ENCODE results near the gene EARS2. TPM values are rescaled to one million over a fixed set of nuclear protein-coding genes. Genes with fewer than 3 reads are reported as not detected.

The EARS2 gene
- total and polyA plus RNA-seq, 9 of the 15 experiments (the other 6 are each of a cell fraction or from before 2014, with no cell fraction given), result 17.6 to 58.6 (median 36.3) TPM

DNA sequence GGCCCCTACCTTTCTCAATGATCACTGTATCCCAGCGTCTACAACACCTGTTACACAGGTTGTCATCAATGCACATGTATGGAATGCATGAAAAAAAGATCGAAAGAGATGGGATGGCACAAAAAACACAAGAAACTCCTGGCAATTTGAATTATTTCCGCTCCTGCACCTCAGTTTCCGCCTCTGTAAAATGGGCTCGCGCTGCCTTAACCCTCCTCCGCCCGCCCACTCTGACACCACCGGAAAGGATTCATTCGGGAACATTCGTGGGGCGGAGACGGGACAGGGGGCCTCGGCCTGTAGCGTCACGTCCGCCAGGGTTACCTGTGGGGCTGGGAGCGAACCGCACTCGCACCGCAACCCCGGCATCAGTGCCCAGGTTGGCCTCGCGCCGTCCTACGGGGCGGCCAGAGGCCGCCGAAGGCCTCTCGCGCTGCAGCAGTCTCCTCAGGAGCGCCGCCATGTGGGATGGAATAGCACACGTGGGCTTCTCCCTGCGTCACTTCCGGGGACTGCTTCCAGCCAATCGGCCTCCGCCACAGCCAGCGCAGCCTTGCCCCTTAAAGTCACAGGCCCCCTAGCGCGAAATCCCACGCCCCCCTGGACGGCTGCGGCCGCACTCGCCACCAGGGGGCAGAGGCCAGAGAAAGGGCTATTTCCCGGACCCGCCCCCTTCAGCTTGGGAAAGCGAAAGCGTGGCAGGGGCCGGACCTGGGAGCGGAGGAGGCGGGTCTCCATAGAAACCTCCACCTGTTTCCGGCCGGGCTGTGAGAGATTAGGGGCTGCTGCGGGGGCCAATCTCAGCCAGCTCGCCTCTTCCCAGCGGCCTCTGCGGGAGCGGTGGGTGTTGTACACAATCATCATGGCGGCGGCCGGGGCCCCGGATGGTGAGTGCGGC lies at the start of gene EARS2, which contains the start of gene UBFD1 (continued):
- TF ChIP-seq ZNF395 (CRISPR knock-in tag; IDR thresholded peaks at IDR 0.05) (no peak; the same call in 1 of the 2 replicates), RFX7 (CRISPR knock-in tag; IDR thresholded peaks at IDR 0.05) (no peak), ZZZ3 (IDR thresholded peaks at IDR 0.05) (no peak), DPF2 (IDR thresholded peaks at IDR 0.05) (peak; percentile 34; the same call in 1 of the 2 replicates), NR2C1 (IDR thresholded peaks at IDR 0.05) (peak; percentile 87), NR2C1 (tag; IDR thresholded peaks at IDR 0.05) (peak; percentile 90), MXD1 (CRISPR knock-in tag; IDR thresholded peaks at IDR 0.05; ENCODE audit: borderline replicate concordance, poor library complexity, severe bottlenecking) (peak; percentile 93), ZNF311 (CRISPR knock-in tag; IDR thresholded peaks at IDR 0.05) (no peak), ELF2 (CRISPR knock-in tag; IDR thresholded peaks at IDR 0.05) (0 out of 2 replicates have a peak, but pooled peaks have one; percentile 10), KDM5B (IDR thresholded peaks at IDR 0.05; ENCODE audit: insufficient replicate concordance, low read depth, low read length) (peak; percentile 77), ZNF780A (CRISPR knock-in tag; IDR thresholded peaks at IDR 0.05) (no peak), NCOA2 (IDR thresholded peaks at IDR 0.05; ENCODE audit: partially characterized antibody in 2 of 2) (no peak), NUFIP1 (IDR thresholded peaks at IDR 0.05; ENCODE audit: partially characterized antibody) (no peak), CC2D1A (IDR thresholded peaks at IDR 0.05) (peak; percentile 62), ZNF507 (tag; conservative IDR thresholded peaks at IDR 0.05) (no peak), ZNF121 (CRISPR knock-in tag; conservative IDR thresholded peaks at IDR 0.05) (no peak)
- TF ChIP-seq, protein P1, sequence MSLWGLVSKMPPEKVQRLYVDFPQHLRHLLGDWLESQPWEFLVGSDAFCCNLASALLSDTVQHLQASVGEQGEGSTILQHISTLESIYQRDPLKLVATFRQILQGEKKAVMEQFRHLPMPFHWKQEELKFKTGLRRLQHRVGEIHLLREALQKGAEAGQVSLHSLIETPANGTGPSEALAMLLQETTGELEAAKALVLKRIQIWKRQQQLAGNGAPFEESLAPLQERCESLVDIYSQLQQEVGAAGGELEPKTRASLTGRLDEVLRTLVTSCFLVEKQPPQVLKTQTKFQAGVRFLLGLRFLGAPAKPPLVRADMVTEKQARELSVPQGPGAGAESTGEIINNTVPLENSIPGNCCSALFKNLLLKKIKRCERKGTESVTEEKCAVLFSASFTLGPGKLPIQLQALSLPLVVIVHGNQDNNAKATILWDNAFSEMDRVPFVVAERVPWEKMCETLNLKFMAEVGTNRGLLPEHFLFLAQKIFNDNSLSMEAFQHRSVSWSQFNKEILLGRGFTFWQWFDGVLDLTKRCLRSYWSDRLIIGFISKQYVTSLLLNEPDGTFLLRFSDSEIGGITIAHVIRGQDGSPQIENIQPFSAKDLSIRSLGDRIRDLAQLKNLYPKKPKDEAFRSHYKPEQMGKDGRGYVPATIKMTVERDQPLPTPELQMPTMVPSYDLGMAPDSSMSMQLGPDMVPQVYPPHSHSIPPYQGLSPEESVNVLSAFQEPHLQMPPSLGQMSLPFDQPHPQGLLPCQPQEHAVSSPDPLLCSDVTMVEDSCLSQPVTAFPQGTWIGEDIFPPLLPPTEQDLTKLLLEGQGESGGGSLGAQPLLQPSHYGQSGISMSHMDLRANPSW (CRISPR knock-in tag; IDR thresholded peaks at IDR 0.05), result no peak
- TF ChIP-seq, protein P2, sequence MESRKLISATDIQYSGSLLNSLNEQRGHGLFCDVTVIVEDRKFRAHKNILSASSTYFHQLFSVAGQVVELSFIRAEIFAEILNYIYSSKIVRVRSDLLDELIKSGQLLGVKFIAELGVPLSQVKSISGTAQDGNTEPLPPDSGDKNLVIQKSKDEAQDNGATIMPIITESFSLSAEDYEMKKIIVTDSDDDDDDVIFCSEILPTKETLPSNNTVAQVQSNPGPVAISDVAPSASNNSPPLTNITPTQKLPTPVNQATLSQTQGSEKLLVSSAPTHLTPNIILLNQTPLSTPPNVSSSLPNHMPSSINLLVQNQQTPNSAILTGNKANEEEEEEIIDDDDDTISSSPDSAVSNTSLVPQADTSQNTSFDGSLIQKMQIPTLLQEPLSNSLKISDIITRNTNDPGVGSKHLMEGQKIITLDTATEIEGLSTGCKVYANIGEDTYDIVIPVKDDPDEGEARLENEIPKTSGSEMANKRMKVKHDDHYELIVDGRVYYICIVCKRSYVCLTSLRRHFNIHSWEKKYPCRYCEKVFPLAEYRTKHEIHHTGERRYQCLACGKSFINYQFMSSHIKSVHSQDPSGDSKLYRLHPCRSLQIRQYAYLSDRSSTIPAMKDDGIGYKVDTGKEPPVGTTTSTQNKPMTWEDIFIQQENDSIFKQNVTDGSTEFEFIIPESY (CRISPR knock-in tag; IDR thresholded peaks at IDR 0.05), result no peak
- TF ChIP-seq, protein P3, sequence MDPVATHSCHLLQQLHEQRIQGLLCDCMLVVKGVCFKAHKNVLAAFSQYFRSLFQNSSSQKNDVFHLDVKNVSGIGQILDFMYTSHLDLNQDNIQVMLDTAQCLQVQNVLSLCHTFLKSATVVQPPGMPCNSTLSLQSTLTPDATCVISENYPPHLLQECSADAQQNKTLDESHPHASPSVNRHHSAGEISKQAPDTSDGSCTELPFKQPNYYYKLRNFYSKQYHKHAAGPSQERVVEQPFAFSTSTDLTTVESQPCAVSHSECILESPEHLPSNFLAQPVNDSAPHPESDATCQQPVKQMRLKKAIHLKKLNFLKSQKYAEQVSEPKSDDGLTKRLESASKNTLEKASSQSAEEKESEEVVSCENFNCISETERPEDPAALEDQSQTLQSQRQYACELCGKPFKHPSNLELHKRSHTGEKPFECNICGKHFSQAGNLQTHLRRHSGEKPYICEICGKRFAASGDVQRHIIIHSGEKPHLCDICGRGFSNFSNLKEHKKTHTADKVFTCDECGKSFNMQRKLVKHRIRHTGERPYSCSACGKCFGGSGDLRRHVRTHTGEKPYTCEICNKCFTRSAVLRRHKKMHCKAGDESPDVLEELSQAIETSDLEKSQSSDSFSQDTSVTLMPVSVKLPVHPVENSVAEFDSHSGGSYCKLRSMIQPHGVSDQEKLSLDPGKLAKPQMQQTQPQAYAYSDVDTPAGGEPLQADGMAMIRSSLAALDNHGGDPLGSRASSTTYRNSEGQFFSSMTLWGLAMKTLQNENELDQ (CRISPR knock-in tag; IDR thresholded peaks at IDR 0.05; ENCODE audit: borderline replicate concordance), result no peak
